Immature natural killer cell (primary cell): Measurements from ENCODE around the gene PTPN5. TPM values are rescaled to one million over a fixed set of nuclear protein-coding genes. Genes with fewer than 3 reads are reported as not detected.
A peak's percentile ranks its signal among the peaks of the same experiment; 100 is the strongest.

Experiments
- DNase-seq, 3 donors: peaks; one replicate each; pipeline ENCODE4 v3.0.0; 2022; ENCODE audit warnings: mixed read lengths in 1 of 3
- H3K27ac Mint-ChIP-seq, 6 donors: one replicate each; pipeline ENCODE4 v1.8.0; 2020; ENCODE audit warnings: mixed read lengths in 6 of 6, mild to moderate bottlenecking in 5 of 6, inconsistent platforms in 4 of 6, moderate library complexity in 3 of 6
- H3K27me3 Mint-ChIP-seq, 3 donors: one replicate each; pipeline ENCODE4 v1.8.0; 2020 to 2021; ENCODE audit warnings: low read depth in 3 of 3, mild to moderate bottlenecking in 3 of 3, mixed read lengths in 3 of 3, moderate library complexity in 3 of 3, inconsistent platforms in 1 of 3
- H3K36me3 Mint-ChIP-seq, 3 donors: one replicate each; pipeline ENCODE4 v1.8.0; 2020; ENCODE audit warnings: mixed read lengths in 3 of 3, inconsistent platforms in 2 of 3, mild to moderate bottlenecking in 2 of 3
- H3K4me1 Mint-ChIP-seq, 2 donors: one replicate each; pipeline ENCODE4 v1.8.0; 2020; ENCODE audit warnings: inconsistent platforms in 2 of 2, mild to moderate bottlenecking in 2 of 2, mixed read lengths in 2 of 2, moderate library complexity in 1 of 2
- H3K4me3 Mint-ChIP-seq, 5 donors: one replicate each; pipeline ENCODE4 v1.8.0; 2020; ENCODE audit warnings: mild to moderate bottlenecking in 5 of 5, mixed read lengths in 5 of 5, inconsistent platforms in 3 of 5, moderate library complexity in 3 of 5
- H3K9me3 Mint-ChIP-seq, 6 donors: one replicate each; pipeline ENCODE4 v1.8.0; 2020; ENCODE audit warnings: mild to moderate bottlenecking in 6 of 6, mixed read lengths in 6 of 6, inconsistent platforms in 4 of 6, moderate library complexity in 3 of 6
- polyA plus RNA-seq, 3 donors: library from polyadenylated mRNA; unstranded; fragments of 300-500 nt; fragmentation: Illumina TruSeq; gene quantifications; one replicate each; pipeline ENCODE4 v1.2.3, GENCODE V29; 2021

Gene PTPN5
- polyA plus RNA-seq, 3 donors from 2014 or later, result not detected

- H3K27ac Mint-ChIP-seq, result peak within 1 kb of the TSS in 1 of 6 donors; percentile 40
- DNase-seq, result no peak
- H3K9me3 Mint-ChIP-seq, result no peaks in the 10 kb centered on the region
- H3K4me3 Mint-ChIP-seq, result no peak within 1 kb of the TSS
- H3K4me1 Mint-ChIP-seq, result peaks cover 14 to 22% of the 10 kb centered on the region in 2 donors
- no peaks in the 10 kb centered on the region for H3K36me3 Mint-ChIP-seq
- H3K27me3 Mint-ChIP-seq, result peaks cover 2 to 12% (median 5%) of the 10 kb centered on the region in 3 donors
These were observed 65.6 kb downstream of the PTPN5 start, which contains the start of gene IGSF22 for GRCh38 chr11:18726040-18726439. TSS of gene IGSF22 (minus strand) at chr11:18726188. CDS start at chr11:18724236, 1,952 bp downstream.

- H3K27me3 Mint-ChIP-seq, result peaks cover 4 to 8% (median 5%) of the 10 kb centered on the region in 3 donors
- peaks cover 18 to 30% of the 10 kb centered on the region in 2 donors for H3K4me1 Mint-ChIP-seq
- H3K27ac Mint-ChIP-seq, result no peak overlapping the region
- no peaks in the 10 kb centered on the region for H3K9me3 Mint-ChIP-seq
- no peak for DNase-seq
- no peaks in the 10 kb centered on the region for H3K36me3 Mint-ChIP-seq
- H3K4me3 Mint-ChIP-seq, result no peak overlapping the region
These were observed 67.6 kb downstream of the PTPN5 start for GRCh38 chr11:18723991-18724390.

- peaks cover 5 to 6% (median 5%) of the 10 kb centered on the region in 3 donors for H3K27me3 Mint-ChIP-seq
- DNase-seq, result no peak
- peak overlapping the region in 1 of 6 donors; percentile 80 for H3K27ac Mint-ChIP-seq
- no peaks in the 10 kb centered on the region for H3K36me3 Mint-ChIP-seq
- H3K4me3 Mint-ChIP-seq, result peak overlapping the region; percentile 90 to 95 (median 92)
- H3K4me1 Mint-ChIP-seq, result peaks cover 12 to 23% of the 10 kb centered on the region in 2 donors
- no peaks in the 10 kb centered on the region for H3K9me3 Mint-ChIP-seq
These were observed 69.3 kb downstream of the PTPN5 start for GRCh38 chr11:18722293-18722637.

GRCh38 chr11:18721561-18722292, 69.9 kb downstream of the PTPN5 start:
- peaks cover 2 to 6% (median 5%) of the 10 kb centered on the region in 3 donors for H3K27me3 Mint-ChIP-seq
- H3K36me3 Mint-ChIP-seq, result no peaks in the 10 kb centered on the region
- H3K4me3 Mint-ChIP-seq, result peak overlapping the region; percentile 90 to 95 (median 92)
- DNase-seq, result peak; percentile 36 to 46 (median 41)
- peak overlapping the region in 4 of 6 donors; percentile 46 to 81 (median 80) for H3K27ac Mint-ChIP-seq
- H3K9me3 Mint-ChIP-seq, result no peaks in the 10 kb centered on the region
- H3K4me1 Mint-ChIP-seq, result peaks cover 12 to 23% of the 10 kb centered on the region in 2 donors

GRCh38 chr11:18720808-18721560, 70.6 kb downstream of the PTPN5 start:
- Mint-ChIP-seq H3K27me3 (peaks cover 2 to 6% (median 5%) of the 10 kb centered on the region in 3 donors), H3K9me3 (no peaks in the 10 kb centered on the region), H3K4me1 (peaks cover 12 to 23% of the 10 kb centered on the region in 2 donors), H3K4me3 (peak overlapping the region; percentile 90 to 95 (median 92)), H3K36me3 (no peaks in the 10 kb centered on the region), H3K27ac (peak overlapping the region in 4 of 6 donors; percentile 25 to 81 (median 50))
- DNase-seq, result peak; percentile 75 to 78 (median 77)

GRCh38 chr11:18720091-18720807, 71.3 kb downstream of the PTPN5 start:
- Mint-ChIP-seq H3K4me1 (peaks cover 12 to 23% of the 10 kb centered on the region in 2 donors), H3K27me3 (peaks cover 2 to 7% (median 5%) of the 10 kb centered on the region in 3 donors), H3K9me3 (no peaks in the 10 kb centered on the region), H3K4me3 (peak overlapping the region; percentile 90 to 95 (median 92)), H3K36me3 (no peaks in the 10 kb centered on the region), H3K27ac (peak overlapping the region in 3 of 6 donors; percentile 23 to 81 (median 59))
- no peak for DNase-seq

- no peak overlapping the region for H3K27ac Mint-ChIP-seq
- peaks cover 0 to 7% (median 1%) of the 10 kb centered on the region in 3 donors for H3K27me3 Mint-ChIP-seq
- no peaks in the 10 kb centered on the region for H3K36me3 Mint-ChIP-seq
- H3K4me1 Mint-ChIP-seq, result peaks cover 0 to 2% of the 10 kb centered on the region in 2 donors
- DNase-seq, result no peak
- no peaks in the 10 kb centered on the region for H3K9me3 Mint-ChIP-seq
- no peak overlapping the region for H3K4me3 Mint-ChIP-seq
These were observed 76.1 kb downstream of the PTPN5 start for GRCh38 chr11:18715476-18715875.

DNA sequence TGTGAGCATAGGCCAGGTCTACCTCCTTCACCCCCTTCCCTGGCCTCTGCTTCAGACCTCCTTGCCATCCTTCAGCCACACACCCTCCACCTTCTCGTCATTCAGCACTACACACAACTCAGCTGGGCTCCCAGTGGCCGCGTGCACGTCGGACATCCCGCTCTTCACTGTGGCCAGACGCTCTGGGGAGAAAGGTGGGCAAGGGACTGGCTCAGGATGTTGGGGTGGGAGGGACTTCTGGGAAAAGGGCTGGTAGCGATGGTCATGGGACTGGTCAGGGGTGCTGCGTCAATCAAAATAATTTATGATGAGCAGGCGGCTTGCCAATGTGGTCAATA, 77.2 kb downstream of the PTPN5 start:
- H3K36me3 Mint-ChIP-seq, result no peaks in the 10 kb centered on the region
- H3K27ac Mint-ChIP-seq, result no peak overlapping the region
- no peak overlapping the region for H3K4me3 Mint-ChIP-seq
- DNase-seq, result no peak
- no peaks in the 10 kb centered on the region for H3K4me1 Mint-ChIP-seq
- no peaks in the 10 kb centered on the region for H3K9me3 Mint-ChIP-seq
- H3K27me3 Mint-ChIP-seq, result peaks cover 0 to 6% (median 0%) of the 10 kb centered on the region in 3 donors

DNA sequence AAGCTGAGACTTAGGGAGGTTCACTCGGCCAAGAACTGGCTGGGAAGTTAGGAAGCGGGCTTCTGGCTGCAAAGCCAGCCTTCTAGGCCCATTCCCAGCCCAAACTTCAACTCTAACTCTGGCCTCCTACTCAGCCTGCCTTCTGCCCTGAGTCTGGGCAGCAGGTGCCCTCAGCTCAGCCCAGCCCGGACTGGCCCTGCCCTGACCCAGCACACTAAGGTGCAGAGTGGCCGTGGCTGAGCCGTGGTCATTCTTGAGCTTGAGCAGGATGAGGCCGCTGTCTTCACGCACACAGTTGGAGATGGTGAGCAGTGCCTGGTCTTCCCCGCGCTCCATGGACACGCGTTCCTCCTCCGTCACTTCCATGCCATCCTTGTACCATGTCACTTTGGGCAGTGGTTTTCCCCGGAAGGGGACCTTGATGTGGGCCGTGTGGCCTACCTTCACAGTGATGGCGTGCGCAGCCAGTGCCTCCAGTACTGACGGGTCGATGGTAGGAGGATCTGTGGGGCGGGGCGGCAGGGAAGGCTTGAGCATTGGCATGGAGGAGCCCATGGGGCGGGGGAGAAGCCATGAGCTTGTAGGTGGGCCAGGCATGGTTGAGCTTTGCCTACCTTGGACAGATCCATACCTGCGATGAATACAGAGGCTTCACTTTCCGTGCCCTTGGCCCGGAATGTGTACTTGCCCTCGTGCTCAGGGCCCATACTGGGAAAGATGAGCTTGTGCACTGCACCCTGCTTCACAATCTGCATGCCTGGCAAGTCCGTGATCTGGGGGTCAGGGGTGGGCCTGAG, 77.8 kb downstream of the PTPN5 start:
- H3K27ac Mint-ChIP-seq, result no peak overlapping the region
- DNase-seq, result no peak
- no peak overlapping the region for H3K4me3 Mint-ChIP-seq
- H3K4me1 Mint-ChIP-seq, result no peaks in the 10 kb centered on the region
- H3K36me3 Mint-ChIP-seq, result no peaks in the 10 kb centered on the region
- no peaks in the 10 kb centered on the region for H3K9me3 Mint-ChIP-seq
- peaks cover 0 to 6% (median 0%) of the 10 kb centered on the region in 3 donors for H3K27me3 Mint-ChIP-seq

GRCh38 chr11:18710545-18710944, 81.1 kb downstream of the PTPN5 start:
- Mint-ChIP-seq H3K36me3 (no peaks in the 10 kb centered on the region), H3K27ac (no peak overlapping the region), H3K9me3 (no peaks in the 10 kb centered on the region), H3K4me3 (no peak overlapping the region), H3K4me1 (peaks cover 13 to 16% of the 10 kb centered on the region in 2 donors), H3K27me3 (peaks cover 0 to 9% (median 2%) of the 10 kb centered on the region in 3 donors)
- no peak for DNase-seq

DNA sequence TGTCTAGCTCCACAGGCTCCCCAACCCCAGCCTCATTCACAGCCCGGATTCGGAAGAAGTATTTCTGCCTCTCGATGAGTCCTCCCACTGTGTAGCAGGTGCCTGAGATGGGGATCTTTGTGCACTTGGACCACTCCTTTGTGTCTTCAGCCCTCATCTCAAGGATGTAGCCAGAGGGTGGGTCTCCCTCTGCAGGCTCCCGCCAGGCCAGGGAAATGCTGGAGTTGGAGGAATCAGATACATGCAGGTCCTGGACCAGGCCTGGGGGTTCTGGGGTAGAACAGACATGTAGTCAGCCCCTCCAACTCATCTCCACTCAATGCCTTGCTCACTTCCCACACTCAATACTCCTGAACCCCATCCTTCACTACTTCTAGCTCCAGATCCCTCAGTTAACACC, 82.2 kb downstream of the PTPN5 start:
- no peaks in the 10 kb centered on the region for H3K36me3 Mint-ChIP-seq
- H3K27ac Mint-ChIP-seq, result no peak overlapping the region
- H3K9me3 Mint-ChIP-seq, result no peaks in the 10 kb centered on the region
- H3K4me1 Mint-ChIP-seq, result peaks cover 22 to 24% of the 10 kb centered on the region in 2 donors
- peaks cover 0 to 7% (median 2%) of the 10 kb centered on the region in 3 donors for H3K27me3 Mint-ChIP-seq
- no peak overlapping the region for H3K4me3 Mint-ChIP-seq
- DNase-seq, result no peak

DNA sequence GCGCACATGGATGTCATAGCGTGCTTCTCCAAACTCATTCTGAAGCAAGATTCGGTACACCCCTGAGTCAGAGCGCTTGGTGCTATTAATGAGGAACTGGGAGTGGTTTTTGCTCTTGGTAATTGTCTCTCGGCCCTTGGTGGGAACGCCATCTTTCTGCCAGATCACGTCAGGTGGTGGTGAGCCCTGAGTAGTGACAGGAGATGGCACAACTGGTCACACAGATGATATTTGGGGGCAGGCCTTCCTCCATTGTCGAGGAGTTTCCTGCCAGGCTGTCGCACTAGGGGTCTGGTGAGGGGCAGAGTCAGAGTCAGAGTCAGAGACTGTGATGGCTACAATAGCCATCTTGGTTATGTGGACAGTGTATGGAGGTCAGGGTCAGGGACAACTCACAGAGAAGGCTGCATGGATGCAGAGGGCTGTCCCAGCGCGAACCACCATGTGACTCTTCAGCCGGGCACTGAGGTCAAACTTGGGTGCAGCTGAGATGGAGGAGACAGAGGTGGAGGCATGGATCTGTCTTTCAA, 83.7 kb downstream of the PTPN5 start:
- Mint-ChIP-seq H3K9me3 (no peaks in the 10 kb centered on the region), H3K4me3 (peak overlapping the region in 3 of 5 donors; percentile 16 to 94 (median 41)), H3K27me3 (peaks cover 0 to 10% (median 6%) of the 10 kb centered on the region in 3 donors), H3K27ac (no peak overlapping the region), H3K36me3 (peaks cover 0 to 7% (median 0%) of the 10 kb centered on the region in 3 donors), H3K4me1 (peaks cover 22 to 24% of the 10 kb centered on the region in 2 donors)
- DNase-seq, result no peak
